Coronary artery (tissue), 2 donors: ENCODE results near the gene RBM28.

Source experiments
- DNase-seq: peaks from one replicate; pipeline ENCODE4 v3.0.0-alpha.2; 2017; ENCODE audit warnings: low spot score
- H3K27ac ChIP-seq, 2 donors: fragments of 200-600 bp; sonication (generic); one replicate each; pipeline ENCODE4 v1.5.1; 2016 to 2019
- H3K4me3 ChIP-seq: fragments of 200-600 bp; sonication (generic); 2 replicates; pipeline ENCODE4 v1.5.1; 2016; ENCODE audit warnings: mild to moderate bottlenecking, moderate library complexity
- CTCF ChIP-seq: fragments of 200-600 bp; sonication (generic); IDR thresholded peaks from one replicate; pipeline ENCODE4 v1.5.1; 2019; ENCODE audit warnings: antibody characterized with exemption

The RBM28 gene

DNA sequence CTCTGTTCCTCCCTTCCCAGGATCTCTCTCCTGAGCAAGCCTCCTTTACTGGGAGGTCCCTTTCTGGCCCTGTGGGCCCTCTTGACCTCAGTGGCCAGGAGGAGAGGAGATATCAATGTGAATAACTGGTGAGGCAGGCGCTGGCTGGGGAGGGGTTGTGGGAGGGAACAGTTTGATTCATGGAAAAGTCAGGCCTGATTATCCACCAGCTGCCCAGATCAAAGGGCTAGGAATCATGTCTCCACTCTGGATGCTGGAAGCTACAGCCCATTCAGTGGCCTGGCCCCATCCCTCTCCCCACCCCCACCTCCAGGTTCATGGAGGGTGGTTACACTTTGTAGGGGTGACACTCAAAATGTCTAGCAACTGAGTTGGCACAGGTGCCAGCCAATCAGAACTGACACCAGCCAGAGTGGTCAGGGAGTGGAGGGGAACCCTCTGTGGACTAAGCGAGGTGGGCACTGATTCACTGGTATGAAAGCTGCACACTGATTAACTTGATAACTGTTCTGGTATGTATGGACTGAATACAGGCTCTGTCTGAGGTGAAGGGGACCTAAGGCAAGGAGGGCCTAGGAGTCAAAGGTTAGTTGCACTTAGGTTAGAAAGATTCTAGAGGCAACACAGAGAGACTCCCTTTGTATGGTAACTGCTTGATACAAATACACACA lies 13.0 kb upstream of the RBM28 start:
- no peak for TF ChIP-seq CTCF
- H3K4me3 ChIP-seq: no peak overlapping the region
- no peak for DNase-seq
- no peak overlapping the region for H3K27ac ChIP-seq

DNA sequence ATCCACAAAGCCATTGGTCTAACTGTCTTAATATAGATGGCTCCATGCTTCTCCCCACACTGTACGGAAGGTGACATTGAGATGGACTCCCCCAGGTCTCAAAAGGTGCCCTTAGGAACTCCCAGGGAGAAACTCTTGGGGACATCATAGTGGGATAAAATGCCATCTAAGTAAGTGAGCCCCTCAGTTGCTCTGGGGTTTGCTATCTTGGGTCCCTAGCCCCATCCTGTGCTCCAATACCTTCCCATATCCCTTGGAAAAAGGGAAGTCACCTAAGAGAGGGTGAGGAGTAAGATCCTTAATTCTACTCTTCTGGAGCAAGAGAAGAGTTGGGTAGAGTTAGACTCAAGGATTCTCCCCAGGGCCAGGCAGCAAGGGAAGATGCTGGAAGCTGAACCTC lies 9.9 kb upstream of the RBM28 start:
- Histone ChIP-seq H3K27ac (no peak overlapping the region), H3K4me3 (no peak overlapping the region)
- no peak for TF ChIP-seq CTCF
- DNase-seq: no peak

DNA sequence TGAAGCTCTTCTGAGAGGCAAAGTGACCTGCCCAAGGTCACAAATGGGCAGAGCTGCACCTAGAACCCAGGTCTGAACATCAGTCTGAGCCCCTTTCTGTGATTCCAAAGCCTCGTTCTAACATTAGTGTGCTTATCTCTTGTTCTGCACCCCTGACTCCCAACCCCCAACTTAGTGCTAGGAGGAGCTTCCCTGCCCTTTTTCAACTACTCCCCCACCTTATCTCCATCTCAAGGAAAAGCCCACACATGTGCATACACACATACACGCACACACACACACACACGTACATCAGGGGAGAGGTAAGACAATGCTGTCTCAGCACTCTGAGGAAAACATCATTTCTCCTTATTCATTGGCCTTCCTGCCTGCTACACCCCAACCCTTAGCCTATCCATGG lies 9.5 kb upstream of the RBM28 start:
- TF ChIP-seq CTCF: no peak
- DNase-seq: no peak
- Histone ChIP-seq H3K4me3 (no peak overlapping the region), H3K27ac (no peak overlapping the region)

GRCh38 chr7:128352636-128353035 lies 8.9 kb upstream of the RBM28 start:
- no peak for TF ChIP-seq CTCF
- no peak for DNase-seq
- Histone ChIP-seq H3K27ac (no peak overlapping the region), H3K4me3 (peak overlapping the region; percentile 67)

DNA sequence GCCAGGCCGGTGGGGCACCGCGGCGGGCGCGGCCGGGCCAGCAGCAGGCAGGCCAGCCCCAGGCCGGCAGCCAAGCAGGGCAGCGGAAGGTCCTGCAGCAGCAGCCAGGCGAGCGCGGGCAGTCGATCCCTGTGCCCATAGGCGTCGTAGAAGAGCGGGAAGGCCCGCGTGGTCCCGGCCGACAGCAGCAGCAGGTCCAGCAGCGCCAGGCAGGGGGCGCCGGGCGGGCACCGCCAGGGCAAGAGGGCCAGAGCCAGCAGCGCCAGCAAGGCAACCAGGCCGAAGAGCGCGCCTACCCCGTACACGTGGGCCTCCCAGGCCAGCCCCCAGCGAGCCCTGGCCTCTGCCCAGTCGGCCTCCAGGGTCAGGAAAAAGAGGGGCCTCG lies 8.4 kb upstream of the RBM28 start:
- Histone ChIP-seq H3K4me3 (peak overlapping the region; percentile 67), H3K27ac (no peak overlapping the region)
- peak; percentile 75 for DNase-seq
- peak; percentile 38 for TF ChIP-seq CTCF

GRCh38 chr7:128351296-128352152 lies 7.8 kb upstream of the RBM28 start:
- H3K4me3 ChIP-seq: peak overlapping the region; percentile 67
- no peak for DNase-seq
- TF ChIP-seq CTCF: no peak
- H3K27ac ChIP-seq: no peak overlapping the region
